RWPE1 (cell line): ENCODE data around the gene BCL2L2.
A peak's percentile ranks its signal among the peaks of the same experiment; 100 is the strongest.

Experiments
- CTCF ChIA-PET: fragments of 350-600 bp; sonication (Branson Sonifier 250); formaldehyde crosslinking; extraction: SDS; loops from one replicate; lab custom pipeline; 2021; lab: Yijun Ruan, JAX
- POLR2A ChIA-PET: fragments of 400-600 bp; formaldehyde crosslinking; extraction: SDS; loops from one replicate; lab custom pipeline; 2020; ENCODE audit warnings: antibody characterized with exemption; ENCODE audit not compliant: low non-redundant PET; lab: Yijun Ruan, JAX
- DNase-seq: peaks from one replicate; pipeline ENCODE4 v3.0.0; 2012; ENCODE audit warnings: low spot score
- H3K27ac ChIP-seq: fragments of 450-650 bp; 2 replicates; pipeline ENCODE4 v1.5.1; 2017
- CTCF ChIP-seq: fragments of 450-650 bp; conservative IDR thresholded peaks from 2 replicates; pipeline ENCODE4 v1.5.1; 2017; ENCODE audit warnings: low read depth, mild to moderate bottlenecking

The BCL2L2 gene

GRCh38 chr14:23294734-23295561 lies 11.7 kb upstream of the BCL2L2 start:
- ChIA-PET CTCF (interaction anchor here (0.5 to 1.2 kb wide), 13 partner anchors 9 to 1807 kb away, joined by 3 to 10 read pairs (median 3); partner anchors contain the start of gene HOMEZ), POLR2A (no interaction called here)
- DNase-seq = no peak
- TF ChIP-seq CTCF = peak; percentile 88
- no peak overlapping the region for H3K27ac ChIP-seq

GRCh38 chr14:23296012-23296777 lies 10.4 kb upstream of the BCL2L2 start:
- TF ChIP-seq CTCF = no peak
- ChIA-PET POLR2A (interaction anchor here (0.6 to 0.7 kb wide), 2 partner anchors 97 to 171 kb away, joined by 3 to 4 read pairs; no protein-coding TSS in a partner anchor), CTCF (interaction anchor here (0.5 to 0.6 kb wide), 3 partner anchors 37 to 681 kb away, joined by 3 read pairs; no protein-coding TSS in a partner anchor)
- DNase-seq = no peak
- no peak overlapping the region for H3K27ac ChIP-seq

GRCh38 chr14:23297096-23297495 lies 9.5 kb upstream of the BCL2L2 start:
- no peak for DNase-seq
- POLR2A ChIA-PET = interaction anchor here (0.7 kb wide), 1 partner anchor 38 kb away, joined by 3 read pairs; no protein-coding TSS in a partner anchor
- TF ChIP-seq CTCF = no peak
- CTCF ChIA-PET = interaction anchor here (0.5 to 1.4 kb wide), 2 partner anchors 74 to 177 kb away, joined by 3 read pairs; no protein-coding TSS in a partner anchor
- H3K27ac ChIP-seq = no peak overlapping the region

GRCh38 chr14:23297611-23298277 lies 8.9 kb upstream of the BCL2L2 start:
- DNase-seq = no peak
- no peak for TF ChIP-seq CTCF
- POLR2A ChIA-PET = interaction anchor here (0.7 kb wide), 1 partner anchor 38 kb away, joined by 3 read pairs; no protein-coding TSS in a partner anchor
- H3K27ac ChIP-seq = peak overlapping the region; percentile 39; the same call in 1 of the 2 replicates
- CTCF ChIA-PET = interaction anchor here (1.4 kb wide), 1 partner anchor 177 kb away, joined by 3 read pairs; no protein-coding TSS in a partner anchor

- ChIA-PET CTCF (interaction anchor here (0.6 to 0.8 kb wide), 8 partner anchors 12 to 202 kb away, joined by 3 to 9 read pairs (median 6); no protein-coding TSS in a partner anchor), POLR2A (interaction anchor here (1.0 kb wide), 1 partner anchor 13 kb away, joined by 5 read pairs; the partner anchor contains the start of gene HOMEZ)
- no peak for DNase-seq
- peak; percentile 28 for TF ChIP-seq CTCF
- H3K27ac ChIP-seq = peak overlapping the region; percentile 36; the same call in 1 of the 2 replicates
Measured at GRCh38 chr14:23299211-23299957, 7.2 kb upstream of the BCL2L2 start.
